ENCODE data around the gene TMEM174. TPM values are rescaled to one million over a fixed set of nuclear protein-coding genes. Genes with fewer than 3 reads are reported as not detected.

The TMEM174 gene
- total RNA-seq, 1 donor = not detected

DNA sequence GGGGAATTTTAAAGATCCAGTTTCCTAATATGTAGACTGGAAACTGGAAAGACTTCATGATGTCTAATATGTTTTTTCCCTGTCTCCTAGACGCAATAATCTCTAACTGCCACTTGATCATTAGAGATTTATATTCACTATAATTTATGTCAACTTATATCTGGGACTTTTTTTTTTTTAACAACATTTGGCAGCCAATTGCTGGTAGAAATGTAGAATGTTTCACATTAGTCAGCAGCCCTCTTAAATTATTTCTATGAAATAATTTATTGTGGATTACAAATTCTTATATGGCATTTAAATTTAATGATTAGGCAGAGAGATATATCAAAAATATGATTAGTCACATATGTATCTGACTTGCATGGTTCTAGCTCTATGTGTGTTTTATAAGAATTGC lies 48.2 kb downstream of the TMEM174 start:
- no peak for TF ChIP-seq CTCF (IDR thresholded peaks at IDR 0.05; ENCODE audit: insufficient read depth, low read length)
- no peak overlapping the region for H3K4me3 ChIP-seq (ENCODE audit: low read depth, low read length)
- DNase-seq (ENCODE audit: low read depth) = no peak

DNA sequence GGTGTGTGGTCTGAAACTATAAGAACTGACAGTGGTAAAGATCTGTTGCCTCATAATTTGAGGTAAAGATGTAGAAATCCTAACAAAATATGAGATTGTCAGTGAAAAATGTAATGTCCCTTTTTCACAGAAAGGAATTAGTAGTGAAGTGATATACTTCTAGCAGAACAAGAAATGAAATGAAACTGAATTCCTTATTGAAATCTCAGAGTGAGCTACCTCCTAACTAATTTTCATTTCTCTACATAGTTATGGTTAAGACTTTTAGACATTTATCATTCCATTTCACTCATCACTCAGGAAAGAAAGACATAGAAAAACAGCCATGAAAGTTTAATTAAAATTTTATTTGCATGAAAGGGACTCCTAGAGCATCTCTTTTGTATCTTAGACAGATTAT lies 48.7 kb downstream of the TMEM174 start:
- no peak for TF ChIP-seq CTCF (IDR thresholded peaks at IDR 0.05; ENCODE audit: insufficient read depth, low read length)
- H3K4me3 ChIP-seq (ENCODE audit: low read depth, low read length) = no peak overlapping the region
- DNase-seq (ENCODE audit: low read depth) = no peak

- TF ChIP-seq CTCF (IDR thresholded peaks at IDR 0.05; ENCODE audit: insufficient read depth, low read length) = no peak
- DNase-seq (ENCODE audit: low read depth) = no peak
- no peak overlapping the region for H3K4me3 ChIP-seq (ENCODE audit: low read depth, low read length)
These were observed 49.2 kb downstream of the TMEM174 start for GRCh38 chr5:73222173-73222572.

Other genes starting within 250 kb of the TMEM174 start
- 7.4 and 18.8 TPM in 2 replicates for gene FCHO2, start 217.2 kb upstream of the TMEM174 start, total RNA-seq (ENCODE audit: low replicate concordance)
- gene TMEM171, start 52.6 kb upstream of the TMEM174 start, total RNA-seq (ENCODE audit: low replicate concordance) = 0.90 and 13.1 TPM in 2 replicates